B cell (primary cell): ENCODE results near the gene FFAR3. TPM values are rescaled to one million over a fixed set of nuclear protein-coding genes. Genes with fewer than 3 reads are reported as not detected.

Experiments used
- ATAC-seq: fragments of 200-7000 bp; cut with Tn5 transposase; one replicate; pipeline ENCODE4 v1.10.0; 2021; ENCODE audit warnings: low read depth, mild to moderate bottlenecking, moderate number of reproducible peaks, moderate library complexity
- CTCF ChIA-PET: fragments of 350-600 bp; sonication (Branson Sonifier 250); formaldehyde crosslinking; loops from one replicate; lab custom pipeline; 2021; ENCODE audit warnings: antibody characterized with exemption, inconsistent platforms; lab: Charles Lee
- POLR2A ChIA-PET: fragments of 350-600 bp; sonication (Branson Sonifier 250); formaldehyde crosslinking; loops from one replicate; lab custom pipeline; 2021; ENCODE audit warnings: antibody characterized with exemption; lab: Charles Lee
- DNase-seq: peaks from one replicate; pipeline ENCODE4 v3.0.0; 2013
- H2AFZ ChIP-seq: 2 replicates; pipeline ENCODE4 v1.6.1; 2012; ENCODE audit warnings: mild to moderate bottlenecking, low read depth, low read length; ENCODE audit not compliant: insufficient read depth, poor library complexity, severe bottlenecking
- H3K27ac ChIP-seq, 2 donors: 1 replicate in 1 of 2; 2 replicates in 1 of 2; pipeline ENCODE4 v1.5.1; 2012 to 2013; ENCODE audit warnings: low read length in 2 of 2, mild to moderate bottlenecking in 2 of 2, moderate library complexity in 1 of 2
- H3K27me3 ChIP-seq, 4 experiments: fragments of 200-600 bp in 1 of 4; sonication (generic) in 1 of 4; replicated peaks in 1 of 4; 1 replicate in 2 of 4; 2 replicates in 2 of 4; pipeline versions ENCODE4 v1.6.1 to v1.7.0; 2013 to 2016; ENCODE audit warnings: low read length in 3 of 4, mild to moderate bottlenecking in 2 of 4, mixed read lengths in 1 of 4, moderate library complexity in 1 of 4; ENCODE audit not compliant: insufficient read depth in 4 of 4, control insufficient read depth in 3 of 4; ENCODE audit errors: control extremely low read depth in 1 of 4
- H3K36me3 ChIP-seq, 2 experiments: replicated peaks in 1 of 2; 1 replicate in 1 of 2; 2 replicates in 1 of 2; pipeline versions ENCODE4 v1.6.1 to v1.7.1; 2013; ENCODE audit warnings: low read length in 1 of 2; ENCODE audit not compliant: insufficient read depth in 2 of 2, control insufficient read depth in 1 of 2; ENCODE audit errors: control extremely low read depth in 1 of 2, extremely low read depth in 1 of 2
- H3K4me1 ChIP-seq, 2 donors: fragments of 200-600 bp in 1 of 2; sonication (generic) in 1 of 2; 1 replicate in 1 of 2; 2 replicates in 1 of 2; pipeline versions ENCODE4 v1.5.1 to v1.6.1; 2013 to 2017; ENCODE audit warnings: low read length in 2 of 2; ENCODE audit not compliant: control insufficient read depth in 2 of 2, insufficient read depth in 2 of 2
- H3K4me2 ChIP-seq: replicated peaks from 2 replicates; pipeline ENCODE3; 2012; ENCODE audit warnings: mild to moderate bottlenecking, low read depth, low read length; ENCODE audit not compliant: poor library complexity, severe bottlenecking
- H3K4me3 ChIP-seq, 5 experiments: fragments of 200-600 bp in 1 of 5; sonication (generic) in 1 of 5; 1 replicate in 3 of 5; 2 replicates in 2 of 5; pipeline versions ENCODE4 v1.5.1 to v1.7.0; 2011 to 2016; ENCODE audit warnings: low read length in 4 of 5, mild to moderate bottlenecking in 4 of 5, low read depth in 2 of 5, control low read depth in 1 of 5, moderate library complexity in 1 of 5; ENCODE audit not compliant: insufficient read depth in 1 of 5; ENCODE audit errors: control extremely low read depth in 1 of 5, extremely low read depth in 1 of 5
- H3K79me2 ChIP-seq: fragments of 200-600 bp; sonication (generic); one replicate; pipeline ENCODE4 v1.6.0; 2016; ENCODE audit warnings: low read length; ENCODE audit not compliant: control insufficient read depth, insufficient read depth
- H3K9ac ChIP-seq: fragments of 200-600 bp; sonication (generic); 2 replicates; pipeline ENCODE4 v1.6.1; 2017; ENCODE audit warnings: mild to moderate bottlenecking, low read length, moderate library complexity
- H3K9me3 ChIP-seq, 3 donors: one replicate each; pipeline versions ENCODE4 v1.6.1 to v1.7.1; 2013; ENCODE audit warnings: low read length in 2 of 3; ENCODE audit not compliant: control insufficient read depth in 2 of 3, insufficient read depth in 1 of 3; ENCODE audit errors: control extremely low read depth in 1 of 3
- H4K20me1 ChIP-seq: 2 replicates; pipeline ENCODE4 v1.6.0; 2012; ENCODE audit warnings: mild to moderate bottlenecking, low read length; ENCODE audit not compliant: insufficient read depth, control insufficient read depth, poor library complexity, severe bottlenecking
- H3K27ac Mint-ChIP-seq: one replicate; pipeline ENCODE4 v1.8.0; 2021; ENCODE audit warnings: mixed read lengths
- H3K27me3 Mint-ChIP-seq: one replicate; pipeline ENCODE4 v1.8.0; 2021; ENCODE audit warnings: mixed read lengths
- H3K4me1 Mint-ChIP-seq: one replicate; pipeline ENCODE4 v1.8.0; 2021; ENCODE audit warnings: mixed read lengths
- H3K4me3 Mint-ChIP-seq: one replicate; pipeline ENCODE4 v1.8.0; 2021; ENCODE audit warnings: mixed read lengths
- H3K9me3 Mint-ChIP-seq: one replicate; pipeline ENCODE4 v1.8.0; 2022; ENCODE audit warnings: mixed read lengths; ENCODE audit not compliant: insufficient read depth
- CTCF ChIP-seq: fragments of 200-600 bp; IDR thresholded peaks from one replicate; pipeline ENCODE4 v1.8.0; 2022; ENCODE audit warnings: antibody characterized with exemption, mild to moderate bottlenecking
- EZH2 ChIP-seq: IDR thresholded peaks from 2 replicates; pipeline ENCODE4 v1.6.1; 2012; ENCODE audit warnings: borderline replicate concordance, low read depth, mild to moderate bottlenecking, moderate library complexity, low read length; ENCODE audit not compliant: insufficient read depth, poor library complexity, severe bottlenecking
- WGBS: methylation state at CpG from one replicate; pipeline ENCODE4 v1.1.5; 2013; ENCODE audit warnings: missing lambda C conversion rate; ENCODE audit not compliant: insufficient coverage; 5-methylcytosine and 5-hydroxymethylcytosine counted together
- intact Hi-C: fragments of 100-400 bp; cut with micrococcal nuclease; formaldehyde crosslinking; loops from one replicate; pipeline ENCODE4 v1.10.0; 2022
- polyA plus RNA-seq: library from polyadenylated mRNA; depleted of rRNA; stranded (reverse); fragments of >200 nt; gene quantifications from 2 replicates; pipeline ENCODE4 v1.2.3, GENCODE V29; 2012
- total RNA-seq, 2 donors: library from RNA; stranded (reverse); fragments of 120-200 nt in 1 of 2; gene quantifications; 1 replicate in 1 of 2; 2 replicates in 1 of 2; pipeline versions ENCODE4 v1.2.3 to v1.2.4, GENCODE V29; 2013 to 2022

FFAR3 gene
- total and polyA plus RNA-seq, 2 donors (not counting 1 experiment from before 2014, with no cell fraction given) = 0.63 TPM; not detected in 1

DNA sequence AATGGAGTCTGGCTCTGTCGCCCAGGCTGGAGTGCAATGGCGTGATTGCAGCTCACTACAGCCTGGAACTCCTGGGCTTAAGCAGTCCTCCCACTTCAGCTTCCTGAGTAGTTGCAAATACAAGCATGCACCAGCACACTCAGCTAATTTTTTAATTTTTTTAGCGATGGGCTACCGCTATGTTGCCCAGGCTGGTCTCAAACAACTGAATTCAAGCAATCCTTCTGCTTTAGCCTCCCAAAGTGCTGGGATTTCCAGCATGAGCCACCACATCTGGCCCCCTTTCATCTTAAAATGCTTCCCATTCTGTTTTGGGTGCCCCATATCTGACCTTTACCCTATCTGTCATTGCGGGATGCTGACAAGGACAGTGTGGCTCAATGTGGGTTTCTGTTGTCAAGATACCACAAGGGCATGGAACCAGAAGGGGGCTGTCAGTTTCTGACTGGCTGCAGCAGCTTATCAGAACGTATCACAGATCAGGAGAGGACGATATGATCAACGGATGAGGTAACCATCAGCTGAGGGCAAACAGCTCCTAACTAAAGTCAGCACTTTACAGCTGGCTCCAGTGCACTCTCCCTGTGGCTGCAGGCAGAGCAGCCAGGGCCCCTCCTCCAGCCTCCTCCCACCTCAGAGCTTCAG, 45.0 kb downstream of the FFAR3 start:
- CTCF ChIA-PET = interaction anchor here (1.0 kb wide), 1 partner anchor 92 kb away, joined by 3 read pairs; no protein-coding TSS in a partner anchor
- no peaks in the 10 kb centered on the region for H3K9me3 Mint-ChIP-seq
- H3K27ac Mint-ChIP-seq = no peak overlapping the region
- TF ChIP-seq EZH2 (no peak), CTCF (no peak)
- peaks cover 7% of the 10 kb centered on the region for H3K4me1 Mint-ChIP-seq
- no peak for DNase-seq
- H3K9me3 ChIP-seq = no peaks in the 10 kb centered on the region
- POLR2A ChIA-PET = no interaction called here
- no peak overlapping the region for H3K9ac ChIP-seq
- no peak overlapping the region for H3K4me2 ChIP-seq
- H3K4me1 ChIP-seq = peaks cover 2% of the 10 kb centered on the region in 2 donors
- 95% methylated on average over 8 of the region's 8 CpGs for WGBS
- no peaks in the 10 kb centered on the region for H3K27me3 Mint-ChIP-seq
- no peak overlapping the region for H3K4me3 Mint-ChIP-seq
- peaks cover 0 to 4% (median 0%) of the 10 kb centered on the region in 4 experiments for H3K27me3 ChIP-seq
- H3K27ac ChIP-seq = no peak overlapping the region
- no peak overlapping the region for H2AFZ ChIP-seq
- no peak overlapping the region for H3K4me3 ChIP-seq
- no peaks in the 10 kb centered on the region for H3K36me3 ChIP-seq
- ATAC-seq = no peak
- intact Hi-C loops = no loop called here
- H3K79me2 ChIP-seq = no peaks in the 10 kb centered on the region
- H4K20me1 ChIP-seq = no peaks in the 10 kb centered on the region

DNA sequence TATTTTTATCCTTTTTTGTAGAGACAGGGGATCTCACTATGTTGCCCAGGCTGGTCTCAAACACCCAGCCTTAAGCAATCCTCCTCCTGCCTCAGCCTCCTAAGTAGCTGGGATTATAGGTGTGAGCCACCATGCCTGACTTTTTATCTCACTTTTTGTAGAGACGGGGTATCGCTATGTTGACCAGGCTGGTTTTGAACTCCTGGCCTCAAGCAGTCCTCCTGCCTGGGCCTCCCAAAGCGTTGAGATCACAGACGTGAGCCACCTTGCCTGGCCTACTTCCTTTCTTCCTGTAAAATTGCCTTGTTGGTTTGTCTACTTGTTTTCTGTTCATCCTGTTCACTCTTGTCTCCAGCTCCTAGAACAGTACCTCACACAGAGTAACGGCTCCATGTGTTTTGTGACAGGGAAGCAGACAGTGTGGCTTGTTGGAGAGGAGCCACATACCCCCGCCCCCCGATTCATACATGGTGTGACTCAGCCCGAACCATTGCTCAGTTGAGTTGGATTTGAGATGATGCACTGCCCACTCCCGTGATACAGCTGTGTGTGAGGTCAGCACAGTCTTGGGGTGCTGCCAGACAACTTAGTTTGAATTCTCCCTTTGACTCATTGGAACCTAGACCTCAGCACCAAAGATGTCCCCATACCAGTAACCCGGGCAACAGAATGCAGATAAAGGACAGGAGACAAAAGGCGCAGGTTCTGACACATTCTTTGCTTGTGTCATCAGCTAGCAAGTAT, 46.8 kb downstream of the FFAR3 start:
- Histone ChIP-seq H3K27me3 (peaks cover 0 to 1% (median 0%) of the 10 kb centered on the region in 4 experiments), H3K4me3 (no peak overlapping the region), H3K9me3 (no peaks in the 10 kb centered on the region), H3K27ac (no peak overlapping the region), H4K20me1 (no peaks in the 10 kb centered on the region), H3K4me1 (peaks cover 8 to 10% of the 10 kb centered on the region in 2 donors), H3K79me2 (no peaks in the 10 kb centered on the region), H3K4me2 (no peak overlapping the region), H2AFZ (no peak overlapping the region), H3K9ac (no peak overlapping the region), H3K36me3 (no peaks in the 10 kb centered on the region)
- no peaks in the 10 kb centered on the region for H3K27me3 Mint-ChIP-seq
- no peak overlapping the region for H3K27ac Mint-ChIP-seq
- ChIA-PET CTCF (no interaction called here), POLR2A (no interaction called here)
- intact Hi-C loops = no loop called here
- WGBS = 92% methylated on average over 6 of the region's 11 CpGs
- no peak for TF ChIP-seq CTCF
- no peak for TF ChIP-seq EZH2
- peaks cover 16% of the 10 kb centered on the region for H3K4me1 Mint-ChIP-seq
- ATAC-seq (no peak), DNase-seq (no peak)
- H3K4me3 Mint-ChIP-seq = no peak overlapping the region
- H3K9me3 Mint-ChIP-seq = no peaks in the 10 kb centered on the region
